Effector memory CD4-positive, alpha-beta T cell (primary cell): ENCODE results near the gene LRTM2.

Experiments used
- DNase-seq, 3 donors: peaks; one replicate each; pipeline ENCODE4 v3.0.0-alpha.2; 2020
- H3K27ac ChIP-seq: 2 replicates; pipeline ENCODE4 v1.7.0; 2013; ENCODE audit warnings: mild to moderate bottlenecking, low read length, moderate library complexity; ENCODE audit not compliant: insufficient read depth, poor library complexity, severe bottlenecking
- H3K27me3 ChIP-seq: replicated peaks from 2 replicates; pipeline ENCODE4 v1.7.0; 2013; ENCODE audit warnings: mild to moderate bottlenecking, low read length; ENCODE audit not compliant: insufficient read depth, control insufficient read depth, poor library complexity, severe bottlenecking
- H3K36me3 ChIP-seq: 2 replicates; pipeline ENCODE4 v1.7.0; 2013; ENCODE audit warnings: mild to moderate bottlenecking, low read length, moderate library complexity; ENCODE audit not compliant: control insufficient read depth, insufficient read depth
- H3K4me1 ChIP-seq: 2 replicates; pipeline ENCODE4 v1.7.0; 2013; ENCODE audit warnings: low read length, mild to moderate bottlenecking; ENCODE audit not compliant: control insufficient read depth, insufficient read depth, poor library complexity, severe bottlenecking
- H3K4me3 ChIP-seq: 2 replicates; pipeline ENCODE4 v1.7.0; 2013; ENCODE audit warnings: low read length, low read depth, mild to moderate bottlenecking; ENCODE audit not compliant: insufficient read depth, poor library complexity, severe bottlenecking
- H3K9me3 ChIP-seq: 2 replicates; pipeline ENCODE4 v1.7.0; 2013; ENCODE audit warnings: mild to moderate bottlenecking, low read length, moderate library complexity; ENCODE audit not compliant: control insufficient read depth

Gene LRTM2

DNA sequence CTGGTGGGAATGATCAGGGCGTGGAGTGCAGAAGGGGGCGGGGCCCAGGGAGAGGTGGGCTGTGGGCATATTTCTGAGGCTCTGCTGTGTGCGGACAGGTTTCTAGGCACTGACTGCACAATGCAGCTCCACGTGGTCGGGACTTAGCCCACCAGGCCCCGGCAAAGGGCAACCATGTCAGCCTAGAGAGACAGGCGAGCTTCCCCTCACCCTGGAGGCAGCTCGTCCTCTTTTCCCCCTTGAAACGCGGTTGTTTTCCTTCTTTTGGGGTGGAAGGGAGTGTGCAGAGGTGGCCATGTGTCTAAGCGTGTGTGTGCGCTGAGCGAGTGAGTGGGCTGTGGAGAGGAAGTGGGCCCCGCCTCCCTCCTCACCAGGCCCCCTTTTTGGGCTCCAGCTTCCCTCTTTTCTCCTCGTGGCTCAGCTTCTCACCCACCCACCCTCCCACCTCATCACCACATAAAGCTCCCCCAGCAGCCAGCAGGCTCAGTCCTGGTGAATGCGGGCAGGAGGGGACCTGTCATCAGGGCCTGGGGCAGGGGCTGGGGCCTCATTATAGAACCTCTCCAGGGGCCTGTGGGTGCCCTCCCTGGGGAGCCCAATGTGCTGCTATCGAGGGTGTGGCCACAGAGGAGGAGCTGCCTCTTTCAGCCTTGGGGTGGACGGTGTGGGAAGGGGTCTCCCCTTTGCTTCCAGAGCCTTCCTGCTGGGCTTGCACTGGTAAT is 22.0 kb downstream of the LRTM2 start:
- H3K27me3 ChIP-seq: no peaks in the 10 kb centered on the region
- no peaks in the 10 kb centered on the region for H3K4me1 ChIP-seq
- DNase-seq: no peak
- H3K9me3 ChIP-seq: no peaks in the 10 kb centered on the region
- H3K36me3 ChIP-seq: no peaks in the 10 kb centered on the region
- no peak overlapping the region for H3K4me3 ChIP-seq
- H3K27ac ChIP-seq: no peak overlapping the region

DNA sequence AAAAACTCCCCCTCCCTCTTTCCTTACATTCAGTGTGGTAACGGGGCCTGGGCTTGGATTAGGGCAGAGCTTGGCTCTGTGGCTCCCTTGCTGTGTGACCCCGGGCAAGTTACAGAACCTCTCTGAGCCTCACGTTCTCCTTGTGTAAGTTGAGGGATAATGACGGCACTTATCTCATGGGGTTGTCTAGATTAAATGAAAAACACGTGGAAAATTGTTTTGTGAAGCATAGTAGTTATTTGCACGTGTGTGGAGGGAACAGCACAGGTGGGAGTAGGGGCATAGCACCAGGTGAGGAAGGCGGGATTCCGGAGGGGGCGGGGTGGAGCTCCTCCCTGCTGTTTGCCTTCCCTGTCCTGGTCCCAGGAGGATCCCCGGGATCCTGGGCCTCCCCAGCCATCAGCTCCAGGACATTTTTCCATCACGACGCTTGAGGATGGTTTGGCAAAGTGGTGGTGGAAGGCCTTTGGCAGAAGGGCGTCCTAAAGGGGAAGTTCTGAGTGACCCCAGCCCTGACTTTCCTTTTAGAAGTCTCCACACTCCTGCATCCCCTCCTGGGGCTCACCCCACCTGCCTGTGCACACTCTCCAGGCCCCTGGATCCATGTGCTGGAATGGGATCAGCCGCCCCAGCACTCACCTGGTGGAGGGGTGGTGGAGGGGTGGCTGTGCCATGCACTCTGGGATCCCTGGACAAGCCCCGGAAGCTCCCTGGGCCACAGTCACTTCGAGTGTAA is 22.7 kb downstream of the LRTM2 start:
- no peak overlapping the region for H3K4me3 ChIP-seq
- H3K9me3 ChIP-seq: no peaks in the 10 kb centered on the region
- no peaks in the 10 kb centered on the region for H3K36me3 ChIP-seq
- H3K27me3 ChIP-seq: no peaks in the 10 kb centered on the region
- no peaks in the 10 kb centered on the region for H3K4me1 ChIP-seq
- H3K27ac ChIP-seq: no peak overlapping the region
- DNase-seq: no peak

DNA sequence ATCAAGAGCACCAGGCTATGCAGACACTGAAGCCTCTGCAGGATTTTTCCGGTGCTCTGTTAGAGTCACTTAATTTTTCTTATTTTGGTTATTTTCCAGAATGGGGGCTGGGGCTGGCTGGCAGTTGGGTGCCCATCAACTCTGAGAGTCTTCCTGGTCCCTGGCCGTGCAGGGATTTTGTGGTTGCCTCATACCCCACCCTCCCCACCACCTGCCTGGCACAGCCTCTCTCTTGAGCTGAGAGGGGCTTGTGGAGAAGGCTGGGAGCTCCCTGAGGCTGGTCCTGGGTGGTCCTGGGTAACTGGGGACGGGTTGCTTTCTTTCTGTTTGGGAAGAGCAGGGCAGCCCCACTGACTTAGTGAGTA is 23.3 kb downstream of the LRTM2 start:
- Histone ChIP-seq H3K9me3 (no peaks in the 10 kb centered on the region), H3K27ac (no peak overlapping the region), H3K4me3 (no peak overlapping the region), H3K4me1 (no peaks in the 10 kb centered on the region), H3K27me3 (no peaks in the 10 kb centered on the region), H3K36me3 (no peaks in the 10 kb centered on the region)
- DNase-seq: no peak

DNA sequence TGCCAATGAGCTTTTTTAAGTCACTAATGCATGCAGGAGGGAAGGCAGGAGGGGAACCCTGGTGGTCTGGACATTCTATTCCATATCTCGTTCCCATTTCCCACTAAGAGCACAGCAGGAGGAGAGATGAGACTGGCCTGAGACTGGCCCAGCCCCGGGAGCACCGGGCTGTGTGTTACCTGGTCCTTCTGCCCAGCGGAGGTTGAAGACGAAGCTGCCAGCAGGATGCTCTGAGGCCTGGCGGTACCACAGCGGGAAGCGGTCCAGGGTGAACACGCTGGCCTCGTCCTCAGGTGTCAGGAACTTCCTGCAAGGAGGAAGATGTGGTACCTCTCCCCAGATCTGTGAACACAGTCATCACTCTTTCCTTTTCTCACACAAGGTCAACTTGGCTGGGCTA is 23.9 kb downstream of the LRTM2 start:
- DNase-seq: no peak

DNA sequence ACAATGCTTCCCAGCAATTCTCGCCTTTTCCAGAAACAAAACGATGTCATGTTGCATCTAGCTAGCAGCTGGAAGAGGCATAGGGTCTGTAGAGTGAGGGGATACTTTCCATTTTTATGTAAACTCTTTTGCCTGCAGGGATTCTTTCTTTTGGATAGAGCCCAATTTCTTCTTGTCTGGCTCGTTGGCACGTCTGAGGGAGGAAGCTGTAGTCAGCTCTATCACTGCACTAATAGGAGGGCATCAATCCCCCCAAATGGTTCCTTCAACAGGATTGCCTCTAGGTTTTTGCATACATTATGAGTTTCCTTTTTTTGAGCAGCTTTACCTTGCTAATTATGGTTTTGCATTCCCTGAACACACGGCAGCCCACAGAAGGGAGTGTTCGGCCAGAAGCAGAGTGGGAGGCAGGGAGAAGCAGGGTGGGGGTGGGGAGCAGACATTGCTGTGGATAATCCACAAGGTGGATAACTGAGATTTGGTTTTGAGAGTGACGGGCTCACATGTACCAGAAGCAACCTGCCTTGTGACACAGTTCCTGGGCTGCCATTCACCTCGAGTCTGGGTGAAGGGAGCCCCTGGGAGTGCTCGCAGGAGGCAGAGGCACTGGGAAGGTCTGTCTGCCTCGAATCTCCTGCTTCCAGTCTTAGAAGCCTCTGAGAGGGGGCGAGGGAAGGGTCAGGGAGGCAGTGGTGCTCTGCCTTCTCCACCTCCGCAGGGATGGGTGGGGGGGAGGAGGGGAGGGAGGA is 24.5 kb downstream of the LRTM2 start:
- DNase-seq: no peak
- H3K9me3 ChIP-seq: no peaks in the 10 kb centered on the region
- no peak overlapping the region for H3K4me3 ChIP-seq
- H3K27me3 ChIP-seq: no peaks in the 10 kb centered on the region
- H3K4me1 ChIP-seq: no peaks in the 10 kb centered on the region
- H3K27ac ChIP-seq: no peak overlapping the region
- H3K36me3 ChIP-seq: no peaks in the 10 kb centered on the region

More for the DNA sequence above, 23.9 kb downstream of the LRTM2 start:
- Histone ChIP-seq H3K9me3 (no peaks in the 10 kb centered on the region), H3K4me1 (no peaks in the 10 kb centered on the region), H3K36me3 (no peaks in the 10 kb centered on the region), H3K4me3 (no peak overlapping the region), H3K27me3 (no peaks in the 10 kb centered on the region), H3K27ac (no peak overlapping the region)

DNA sequence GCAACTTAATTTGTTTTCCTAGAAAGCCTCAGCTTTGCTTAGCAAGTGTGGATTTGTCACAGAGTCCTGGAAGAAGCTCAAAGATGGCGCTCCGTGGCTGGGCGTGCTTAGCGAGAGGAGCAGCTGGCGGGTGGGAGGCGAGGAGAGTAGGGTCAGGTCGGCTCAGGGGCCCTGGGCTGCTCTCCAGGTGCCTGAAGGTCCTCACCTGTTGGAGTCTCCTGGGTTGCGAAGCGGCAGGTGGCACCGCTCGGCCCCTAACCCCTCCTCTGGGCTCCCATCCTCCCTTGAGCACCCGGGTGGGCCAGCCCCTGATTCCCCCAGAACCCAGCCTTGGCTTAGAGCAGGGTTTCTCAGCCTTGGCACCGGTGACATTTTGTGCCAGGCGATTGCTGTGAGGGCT is 25.1 kb downstream of the LRTM2 start:
- Histone ChIP-seq H3K9me3 (no peaks in the 10 kb centered on the region), H3K27me3 (no peaks in the 10 kb centered on the region), H3K36me3 (no peaks in the 10 kb centered on the region), H3K4me1 (no peaks in the 10 kb centered on the region), H3K27ac (no peak overlapping the region), H3K4me3 (no peak overlapping the region)
- no peak for DNase-seq

DNA sequence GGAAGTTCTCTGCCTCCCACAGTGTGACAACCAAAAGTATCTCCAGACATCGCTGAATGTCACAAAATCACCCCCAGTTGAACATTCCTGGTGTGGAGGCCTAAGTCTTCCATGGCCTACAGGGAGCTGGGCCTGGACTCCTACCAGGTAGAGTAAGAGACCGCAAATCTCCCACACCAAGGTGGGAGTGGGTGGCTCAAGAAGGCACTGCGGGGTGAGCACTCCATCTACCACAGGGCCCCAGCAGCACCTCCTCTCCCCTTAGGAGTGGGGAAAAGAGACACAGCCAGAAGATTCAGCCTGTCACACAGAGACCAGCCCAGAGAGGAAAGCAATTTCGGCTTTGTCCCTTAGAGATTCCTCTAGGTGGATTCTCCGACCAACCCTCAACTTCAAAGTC is 25.5 kb downstream of the LRTM2 start:
- Histone ChIP-seq H3K4me3 (no peak overlapping the region), H3K4me1 (no peaks in the 10 kb centered on the region), H3K27ac (no peak overlapping the region), H3K27me3 (no peaks in the 10 kb centered on the region), H3K36me3 (no peaks in the 10 kb centered on the region), H3K9me3 (no peaks in the 10 kb centered on the region)
- DNase-seq: no peak

DNA sequence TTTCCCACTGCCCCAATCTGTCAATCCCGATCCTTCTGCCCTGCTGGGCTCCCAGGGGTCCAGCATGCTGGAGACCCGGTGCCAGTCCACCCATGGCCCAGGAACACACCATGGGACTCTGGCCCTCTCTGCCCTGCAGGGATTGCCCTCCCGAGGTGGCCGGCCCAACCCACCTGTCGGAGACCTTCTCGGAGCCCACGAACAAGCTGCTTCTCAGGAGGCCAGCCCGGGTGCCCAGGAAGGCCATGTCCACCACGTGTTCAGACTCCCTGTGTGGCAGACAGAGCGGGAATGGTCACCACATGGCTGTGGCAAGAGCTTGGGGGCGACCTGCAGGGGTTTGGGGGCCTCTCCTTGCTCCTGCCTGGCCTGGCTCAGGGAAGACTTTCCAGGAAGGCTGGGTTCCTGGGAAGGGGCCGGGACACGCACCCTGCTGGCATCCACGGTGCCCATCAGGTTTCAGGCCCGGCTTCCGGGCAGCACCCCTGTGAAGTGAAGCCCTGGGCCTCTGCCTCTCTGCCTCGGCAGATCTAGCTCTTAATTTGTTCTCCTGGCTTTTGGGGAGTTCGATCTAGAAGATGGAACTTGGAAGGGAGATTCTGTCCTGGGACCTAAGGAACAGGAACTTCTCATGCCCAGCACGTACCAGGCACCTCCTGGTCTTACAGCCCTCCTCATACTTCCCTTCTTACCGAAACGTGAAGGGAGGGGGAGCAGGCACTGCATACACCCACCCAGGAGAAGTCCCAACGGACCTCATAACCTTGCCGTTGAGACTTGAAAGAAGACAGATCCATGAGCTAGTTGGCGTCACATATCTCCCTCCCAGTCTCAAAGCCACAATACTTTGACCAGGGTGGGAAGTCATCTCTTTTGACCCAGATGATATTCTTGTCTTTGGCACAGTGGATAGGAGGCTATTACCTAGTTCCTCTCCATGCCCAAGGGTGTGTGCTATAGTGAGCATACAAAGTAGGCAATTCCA is 26.3 kb downstream of the LRTM2 start:
- Histone ChIP-seq H3K4me1 (no peaks in the 10 kb centered on the region), H3K36me3 (no peaks in the 10 kb centered on the region), H3K9me3 (no peaks in the 10 kb centered on the region), H3K27me3 (no peaks in the 10 kb centered on the region), H3K27ac (no peak overlapping the region), H3K4me3 (no peak overlapping the region)
- no peak for DNase-seq

DNA sequence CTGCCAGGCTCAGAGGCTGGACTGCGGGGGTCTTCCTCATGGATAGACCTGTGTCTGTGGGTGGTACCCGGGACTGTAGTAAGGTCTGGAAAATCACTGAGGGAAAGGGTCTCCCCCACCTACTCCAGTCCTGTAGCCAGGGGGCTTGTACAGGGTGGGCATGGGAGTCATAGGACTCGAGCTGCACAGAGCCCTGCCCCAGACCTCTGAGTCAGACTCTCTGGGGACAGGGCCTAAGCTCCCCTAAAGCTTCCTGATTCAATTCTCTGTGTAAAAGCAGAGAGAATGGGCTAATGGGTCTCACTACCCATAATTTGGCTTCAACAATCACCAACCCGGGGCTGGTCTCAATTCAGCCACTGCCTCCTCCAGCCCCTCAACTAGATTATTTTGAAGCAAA is 27.0 kb downstream of the LRTM2 start:
- Histone ChIP-seq H3K27me3 (no peaks in the 10 kb centered on the region), H3K36me3 (no peaks in the 10 kb centered on the region), H3K27ac (no peak overlapping the region), H3K9me3 (no peaks in the 10 kb centered on the region), H3K4me1 (no peaks in the 10 kb centered on the region), H3K4me3 (no peak overlapping the region)
- DNase-seq: no peak
